DOHH2 (cell line): ENCODE data around the gene CDKN1B.

ENCODE experiments used
- H3F3A ChIP-seq: fragments of 200-600 bp; sonication (generic), shearing (Covaris generic); 2 replicates; pipeline ENCODE4 v1.6.0; 2016; ENCODE audit warnings: antibody characterized with exemption, mild to moderate bottlenecking; ENCODE audit not compliant: control insufficient read depth, insufficient read depth
- H3K27ac ChIP-seq: fragments of 200-600 bp; sonication (generic); 2 replicates; pipeline ENCODE4 v1.5.1; 2014; ENCODE audit warnings: low read depth, mild to moderate bottlenecking, low read length, moderate library complexity
- H3K27me3 ChIP-seq: fragments of 200-600 bp; sonication (generic); 2 replicates; pipeline ENCODE4 v1.6.1; 2014; ENCODE audit warnings: mild to moderate bottlenecking, low read length, mixed read lengths; ENCODE audit not compliant: control insufficient read depth
- H3K36me3 ChIP-seq: fragments of 200-600 bp; sonication (generic); 2 replicates; pipeline ENCODE4 v1.6.1; 2014; ENCODE audit warnings: mild to moderate bottlenecking, low read length, moderate library complexity, mixed read lengths; ENCODE audit not compliant: control insufficient read depth
- H3K4me1 ChIP-seq: fragments of 200-600 bp; sonication (generic); 2 replicates; pipeline ENCODE4 v1.6.1; 2014; ENCODE audit warnings: mild to moderate bottlenecking, low read length, mixed read lengths; ENCODE audit not compliant: control insufficient read depth
- H3K4me2 ChIP-seq: fragments of 200-600 bp; sonication (generic); 2 replicates; pipeline ENCODE4 v1.6.0; 2014; ENCODE audit warnings: mild to moderate bottlenecking, low read length, moderate library complexity
- H3K4me3 ChIP-seq: fragments of 200-600 bp; sonication (generic); 2 replicates; pipeline ENCODE4 v1.5.1; 2014; ENCODE audit warnings: mild to moderate bottlenecking, low read length, mixed read lengths
- H3K79me2 ChIP-seq: fragments of 200-600 bp; sonication (generic); 2 replicates; pipeline ENCODE4 v1.6.1; 2014; ENCODE audit warnings: mild to moderate bottlenecking, low read length, mixed read lengths; ENCODE audit not compliant: control insufficient read depth
- H3K9me2 ChIP-seq: fragments of 200-600 bp; sonication (generic); replicated peaks from 2 replicates; pipeline ENCODE4 v1.6.1; 2014; ENCODE audit warnings: mild to moderate bottlenecking, low read length, mixed read lengths; ENCODE audit not compliant: control insufficient read depth
- H3K9me3 ChIP-seq: fragments of 200-600 bp; sonication (generic); 2 replicates; pipeline ENCODE4 v1.6.1; 2014; ENCODE audit warnings: antibody characterized with exemption, low read length, mixed read lengths; ENCODE audit not compliant: control insufficient read depth, insufficient read depth
- H4K20me1 ChIP-seq: fragments of 200-600 bp; sonication (generic); 2 replicates; pipeline ENCODE4 v1.6.0; 2014; ENCODE audit warnings: low read depth, mild to moderate bottlenecking, antibody characterized with exemption, low read length, moderate library complexity; ENCODE audit not compliant: control insufficient read depth, insufficient read depth
- EZH2phosphoT487 ChIP-seq: fragments of 200-600 bp; sonication (generic); IDR thresholded peaks from 2 replicates; pipeline ENCODE4 v1.6.1; 2017; ENCODE audit warnings: borderline replicate concordance, mild to moderate bottlenecking, antibody characterized with exemption, low read length, moderate library complexity, mixed read lengths
- TF ChIP-seq, protein P1 (sequence below): fragments of 200-600 bp; sonication (generic); IDR thresholded peaks from one replicate; pipeline ENCODE4 v1.5.1; 2014; ENCODE audit warnings: antibody characterized with exemption, mild to moderate bottlenecking, low read depth, low read length; ENCODE audit not compliant: poor library complexity, severe bottlenecking

Gene CDKN1B

DNA sequence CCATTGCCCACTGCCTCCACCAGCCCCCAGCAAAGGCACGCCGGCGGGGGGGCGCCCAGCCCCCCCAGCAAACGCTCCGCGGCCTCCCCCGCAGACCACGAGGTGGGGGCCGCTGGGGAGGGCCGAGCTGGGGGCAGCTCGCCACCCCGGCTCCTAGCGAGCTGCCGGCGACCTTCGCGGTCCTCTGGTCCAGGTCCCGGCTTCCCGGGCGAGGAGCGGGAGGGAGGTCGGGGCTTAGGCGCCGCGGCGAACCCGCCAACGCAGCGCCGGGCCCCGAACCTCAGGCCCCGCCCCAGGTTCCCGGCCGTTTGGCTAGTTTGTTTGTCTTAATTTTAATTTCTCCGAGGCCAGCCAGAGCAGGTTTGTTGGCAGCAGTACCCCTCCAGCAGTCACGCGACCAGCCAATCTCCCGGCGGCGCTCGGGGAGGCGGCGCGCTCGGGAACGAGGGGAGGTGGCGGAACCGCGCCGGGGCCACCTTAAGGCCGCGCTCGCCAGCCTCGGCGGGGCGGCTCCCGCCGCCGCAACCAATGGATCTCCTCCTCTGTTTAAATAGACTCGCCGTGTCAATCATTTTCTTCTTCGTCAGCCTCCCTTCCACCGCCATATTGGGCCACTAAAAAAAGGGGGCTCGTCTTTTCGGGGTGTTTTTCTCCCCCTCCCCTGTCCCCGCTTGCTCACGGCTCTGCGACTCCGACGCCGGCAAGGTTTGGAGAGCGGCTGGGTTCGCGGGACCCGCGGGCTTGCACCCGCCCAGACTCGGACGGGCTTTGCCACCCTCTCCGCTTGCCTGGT is at the start of gene CDKN1B:
Gene CDKN1B, plus strand, starts transcription at position 576 of the 793 bp plus-strand sequence. CDS start 472 bp downstream, outside the sequence.
- H3K27ac ChIP-seq, result peak within 1 kb of the TSS; percentile 97
- H3K36me3 ChIP-seq, result peaks cover 48% of the 10 kb centered on the region
- no peaks in the 10 kb centered on the region for H3K9me2 ChIP-seq
- H4K20me1 ChIP-seq, result 0 out of 2 replicates have a peak, but pooled peaks cover 3% of the 10 kb centered on the region
- no peaks in the 10 kb centered on the region; the same call in 1 of the 2 replicates for H3K27me3 ChIP-seq
- no peaks in the 10 kb centered on the region for H3K9me3 ChIP-seq
- TF ChIP-seq EZH2phosphoT487, result no peak
- TF ChIP-seq, protein P1, sequence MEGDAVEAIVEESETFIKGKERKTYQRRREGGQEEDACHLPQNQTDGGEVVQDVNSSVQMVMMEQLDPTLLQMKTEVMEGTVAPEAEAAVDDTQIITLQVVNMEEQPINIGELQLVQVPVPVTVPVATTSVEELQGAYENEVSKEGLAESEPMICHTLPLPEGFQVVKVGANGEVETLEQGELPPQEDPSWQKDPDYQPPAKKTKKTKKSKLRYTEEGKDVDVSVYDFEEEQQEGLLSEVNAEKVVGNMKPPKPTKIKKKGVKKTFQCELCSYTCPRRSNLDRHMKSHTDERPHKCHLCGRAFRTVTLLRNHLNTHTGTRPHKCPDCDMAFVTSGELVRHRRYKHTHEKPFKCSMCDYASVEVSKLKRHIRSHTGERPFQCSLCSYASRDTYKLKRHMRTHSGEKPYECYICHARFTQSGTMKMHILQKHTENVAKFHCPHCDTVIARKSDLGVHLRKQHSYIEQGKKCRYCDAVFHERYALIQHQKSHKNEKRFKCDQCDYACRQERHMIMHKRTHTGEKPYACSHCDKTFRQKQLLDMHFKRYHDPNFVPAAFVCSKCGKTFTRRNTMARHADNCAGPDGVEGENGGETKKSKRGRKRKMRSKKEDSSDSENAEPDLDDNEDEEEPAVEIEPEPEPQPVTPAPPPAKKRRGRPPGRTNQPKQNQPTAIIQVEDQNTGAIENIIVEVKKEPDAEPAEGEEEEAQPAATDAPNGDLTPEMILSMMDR, result no peak
- peaks cover 49% of the 10 kb centered on the region for H3K79me2 ChIP-seq
- peak within 1 kb of the TSS; percentile 96 for H3K4me2 ChIP-seq
- H3K4me3 ChIP-seq, result peak within 1 kb of the TSS; percentile 96
- peaks cover 63% of the 10 kb centered on the region for H3K4me1 ChIP-seq
- peaks cover 45% of the 10 kb centered on the region for H3F3A ChIP-seq

DNA sequence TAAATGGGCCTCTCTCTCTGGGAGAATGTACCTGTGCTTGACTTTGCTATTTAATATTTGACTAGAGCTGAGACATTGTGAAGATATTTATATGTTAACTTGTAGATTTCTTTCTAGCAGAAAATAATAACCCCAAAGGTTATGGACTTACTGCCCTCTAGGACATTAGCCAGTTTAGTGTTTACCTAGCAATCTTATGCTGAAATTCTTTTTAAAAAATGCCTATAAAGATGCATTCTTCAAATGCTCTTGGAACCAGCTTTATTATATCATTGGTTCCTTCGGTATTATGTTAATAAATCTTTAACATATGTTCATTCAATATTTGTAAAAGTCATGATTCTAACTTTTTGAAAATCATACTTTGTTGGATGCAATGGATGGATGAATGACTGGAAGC is 49.2 kb upstream of the CDKN1B start:
- H3F3A ChIP-seq, result no peaks in the 10 kb centered on the region
- H3K4me1 ChIP-seq, result no peaks in the 10 kb centered on the region; the same call in 1 of the 2 replicates
- no peaks in the 10 kb centered on the region for H3K36me3 ChIP-seq
- no peak overlapping the region for H3K27ac ChIP-seq
- no peaks in the 10 kb centered on the region for H3K9me2 ChIP-seq
- no peak overlapping the region for H3K4me3 ChIP-seq
- H3K79me2 ChIP-seq, result no peaks in the 10 kb centered on the region
- no peaks in the 10 kb centered on the region for H3K9me3 ChIP-seq
- no peak overlapping the region for H3K4me2 ChIP-seq
- H4K20me1 ChIP-seq, result no peaks in the 10 kb centered on the region
- no peaks in the 10 kb centered on the region for H3K27me3 ChIP-seq
- no peak for TF ChIP-seq EZH2phosphoT487
- TF ChIP-seq, protein P1, result no peak

DNA sequence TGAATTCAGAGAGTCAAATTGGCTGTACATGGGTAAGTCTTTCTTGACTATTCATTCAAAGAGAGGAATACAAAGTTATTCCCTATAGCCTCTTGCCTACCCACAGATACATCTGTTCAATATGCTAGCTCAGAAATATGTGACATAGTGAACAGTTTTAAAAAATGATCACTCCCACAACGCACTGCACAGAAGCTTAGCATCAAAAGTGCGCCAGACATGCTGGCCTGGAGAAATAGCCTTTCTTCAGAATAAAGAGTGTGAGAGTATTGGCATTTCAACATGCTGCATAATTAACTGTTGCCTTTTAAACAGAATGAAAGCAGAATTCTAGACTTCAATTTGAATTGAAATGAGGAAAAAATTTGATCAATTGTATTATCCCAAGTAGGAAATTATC is 48.1 kb upstream of the CDKN1B start:
- Histone ChIP-seq H3K4me3 (no peak overlapping the region), H3K27me3 (no peaks in the 10 kb centered on the region), H3K9me3 (no peaks in the 10 kb centered on the region), H3K9me2 (no peaks in the 10 kb centered on the region), H4K20me1 (no peaks in the 10 kb centered on the region), H3K36me3 (no peaks in the 10 kb centered on the region), H3K79me2 (no peaks in the 10 kb centered on the region), H3K27ac (no peak overlapping the region), H3K4me1 (no peaks in the 10 kb centered on the region), H3K4me2 (no peak overlapping the region), H3F3A (no peaks in the 10 kb centered on the region)
- TF ChIP-seq, protein P1, result no peak
- no peak for TF ChIP-seq EZH2phosphoT487
